Endothelial cell of umbilical vein (primary cell): Measurements from ENCODE around the gene ARFRP1.

Source experiments
- EZH2 ChIP-seq: IDR thresholded peaks from 2 replicates; pipeline ENCODE4 v1.6.1; 2012; ENCODE audit warnings: borderline replicate concordance, low read depth, mild to moderate bottlenecking, moderate library complexity, low read length, inconsistent platforms; ENCODE audit not compliant: severe bottlenecking
- POLR2A ChIP-seq: IDR thresholded peaks from 2 replicates; pipeline ENCODE4 v1.6.1; 2012; ENCODE audit warnings: low read depth, mild to moderate bottlenecking, control low read depth, low read length
- POLR2AphosphoS5 ChIP-seq: IDR thresholded peaks from 2 replicates; pipeline ENCODE4 v1.6.1; 2012; ENCODE audit warnings: low read depth, mild to moderate bottlenecking, control low read depth, low read length, moderate library complexity; ENCODE audit not compliant: insufficient read depth
- TF ChIP-seq, protein P1 (sequence below), 2 donors: IDR thresholded peaks; 1 replicate in 1 of 2; 2 replicates in 1 of 2; pipeline ENCODE4 v1.5.1; 2011; ENCODE audit warnings: low read length in 2 of 2, mild to moderate bottlenecking in 2 of 2, moderate library complexity in 2 of 2, control low read depth in 1 of 2, inconsistent platforms in 1 of 2, low read depth in 1 of 2; ENCODE audit not compliant: insufficient read depth in 1 of 2; ENCODE audit errors: extremely low read depth in 1 of 2

DNA sequence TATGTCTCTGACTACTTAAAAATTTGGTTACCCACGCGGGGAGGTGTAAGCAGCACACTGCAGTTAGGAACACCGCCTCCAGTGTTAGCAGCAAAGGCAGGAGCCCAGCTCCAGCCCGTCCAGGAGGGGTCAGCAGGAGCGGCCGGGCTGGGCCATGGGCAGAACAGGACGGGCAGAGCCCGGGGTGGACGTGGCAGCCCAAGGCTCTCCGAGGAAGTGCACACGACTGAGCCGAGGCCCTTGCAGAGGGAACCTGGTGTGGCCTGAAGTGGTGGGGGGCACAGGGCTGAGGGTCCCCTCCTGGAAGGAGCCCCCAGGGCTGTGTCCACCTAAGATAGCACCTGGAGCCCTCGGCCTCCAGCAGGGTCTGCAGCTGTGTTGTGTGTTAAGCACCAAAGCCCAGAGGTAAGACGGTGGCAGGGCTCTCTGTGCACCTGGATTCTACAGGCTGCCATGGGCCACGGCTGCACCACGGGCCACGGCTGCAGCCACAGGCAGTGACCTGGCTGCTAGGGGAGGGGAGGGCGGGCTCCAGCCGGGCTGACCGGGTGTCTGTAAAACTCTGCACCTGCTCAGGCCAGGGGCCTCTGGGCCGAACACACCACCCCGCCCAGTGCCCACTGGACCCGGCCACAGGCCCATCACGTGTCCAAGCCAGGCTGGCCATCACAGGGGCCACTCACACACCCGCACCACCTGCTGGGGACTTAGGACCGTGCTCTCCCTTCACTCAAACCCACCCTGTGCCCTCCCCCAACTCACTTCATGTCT lies 38.4 kb upstream of the ARFRP1 start:
- TF ChIP-seq POLR2A, result no peak
- no peak for TF ChIP-seq EZH2
- TF ChIP-seq, protein P1, sequence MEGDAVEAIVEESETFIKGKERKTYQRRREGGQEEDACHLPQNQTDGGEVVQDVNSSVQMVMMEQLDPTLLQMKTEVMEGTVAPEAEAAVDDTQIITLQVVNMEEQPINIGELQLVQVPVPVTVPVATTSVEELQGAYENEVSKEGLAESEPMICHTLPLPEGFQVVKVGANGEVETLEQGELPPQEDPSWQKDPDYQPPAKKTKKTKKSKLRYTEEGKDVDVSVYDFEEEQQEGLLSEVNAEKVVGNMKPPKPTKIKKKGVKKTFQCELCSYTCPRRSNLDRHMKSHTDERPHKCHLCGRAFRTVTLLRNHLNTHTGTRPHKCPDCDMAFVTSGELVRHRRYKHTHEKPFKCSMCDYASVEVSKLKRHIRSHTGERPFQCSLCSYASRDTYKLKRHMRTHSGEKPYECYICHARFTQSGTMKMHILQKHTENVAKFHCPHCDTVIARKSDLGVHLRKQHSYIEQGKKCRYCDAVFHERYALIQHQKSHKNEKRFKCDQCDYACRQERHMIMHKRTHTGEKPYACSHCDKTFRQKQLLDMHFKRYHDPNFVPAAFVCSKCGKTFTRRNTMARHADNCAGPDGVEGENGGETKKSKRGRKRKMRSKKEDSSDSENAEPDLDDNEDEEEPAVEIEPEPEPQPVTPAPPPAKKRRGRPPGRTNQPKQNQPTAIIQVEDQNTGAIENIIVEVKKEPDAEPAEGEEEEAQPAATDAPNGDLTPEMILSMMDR (IDR thresholded peaks at IDR 0.05; ENCODE audit: extremely low read depth in 1 of 2, insufficient read depth in 1 of 2, low read depth in 1 of 2, low read length in 2 of 2), result no peak
- TF ChIP-seq POLR2AphosphoS5, result no peak
